GM12891 (cell line): ENCODE data around the gene TMEM240.

Experiments
- POLR2A ChIP-seq: IDR thresholded peaks from 2 replicates; pipeline ENCODE4 v1.6.1; 2011; ENCODE audit warnings: low read depth, low read length, control low read depth
- POLR2AphosphoS5 ChIP-seq: IDR thresholded peaks from 2 replicates; pipeline ENCODE4 v1.6.1; 2011; ENCODE audit warnings: low read depth, low read length, control low read depth
- SPI1 ChIP-seq: IDR thresholded peaks from 2 replicates; pipeline ENCODE4 v1.6.1; 2011; ENCODE audit warnings: low read depth, low read length, control low read depth

DNA sequence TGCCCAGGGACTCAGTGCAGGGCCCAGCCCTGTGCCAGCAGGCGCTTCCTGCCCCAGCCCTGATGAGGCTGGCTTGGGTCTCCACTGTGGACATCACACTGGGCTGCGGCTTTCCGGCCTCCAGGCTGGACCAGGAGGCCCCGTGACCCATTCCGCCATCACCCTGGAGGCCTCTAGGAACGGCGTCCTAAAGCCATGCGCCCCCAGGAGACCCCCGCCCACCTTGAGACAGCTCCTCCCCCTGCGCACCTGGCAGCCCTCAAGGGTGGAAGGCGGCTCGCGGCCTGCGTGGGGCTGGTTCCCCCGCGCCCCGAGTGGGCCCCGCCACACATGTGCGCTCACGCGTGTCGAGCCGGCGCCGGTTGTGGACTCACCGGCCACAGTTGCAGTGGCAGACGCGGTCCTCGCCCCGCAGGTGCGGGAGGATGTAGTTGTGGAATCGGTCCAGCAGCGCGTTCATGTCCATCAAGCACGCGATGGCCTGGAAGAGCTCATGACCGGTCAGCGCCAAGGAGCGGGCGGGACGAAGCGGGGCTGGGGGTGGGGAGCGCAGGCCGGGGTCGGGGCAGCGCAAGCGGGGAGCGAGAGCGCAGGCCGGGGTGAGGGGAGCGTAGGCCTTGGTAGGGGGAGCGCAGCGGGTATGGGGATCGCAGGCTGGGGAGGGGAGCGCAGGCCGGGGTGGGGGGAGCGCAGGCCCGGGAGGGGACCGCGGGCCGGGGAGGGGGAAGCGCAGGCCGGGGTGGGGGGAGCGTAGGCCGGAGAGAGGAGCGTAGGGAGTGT, 924 bp downstream of the TMEM240 start:
- TF ChIP-seq POLR2AphosphoS5 (no peak), POLR2A (no peak), SPI1 (no peak)
